GM23248 (cell line): ENCODE measurements around the gene NME8. TPM values are rescaled to one million over a fixed set of nuclear protein-coding genes. Genes with fewer than 3 reads are reported as not detected.
"Not testable (repeated sequence)": the region's sequence is repeated elsewhere in the genome, so short reads cannot be mapped to it uniquely, and the experiment has no call there.

Experiments used
- DNase-seq: peaks from one replicate; pipeline ENCODE4 v3.0.0-alpha.2; 2015
- H2AFZ ChIP-seq: fragments of 200-600 bp; sonication (generic); 2 replicates; pipeline ENCODE4 v1.6.1; 2016; ENCODE audit warnings: antibody characterized with exemption
- H3F3A ChIP-seq: fragments of 200-600 bp; sonication (generic); 2 replicates; pipeline ENCODE4 v1.6.1; 2016; ENCODE audit warnings: mild to moderate bottlenecking, antibody characterized with exemption, mixed run types; ENCODE audit not compliant: insufficient read depth
- H3K27ac ChIP-seq: fragments of 200-600 bp; sonication (generic); 2 replicates; pipeline ENCODE4 v1.5.1; 2016; ENCODE audit warnings: mild to moderate bottlenecking
- H3K27me3 ChIP-seq: fragments of 200-600 bp; sonication (generic); replicated peaks from 2 replicates; pipeline ENCODE4 v1.6.1; 2016; ENCODE audit warnings: mild to moderate bottlenecking; ENCODE audit not compliant: insufficient read depth
- H3K36me3 ChIP-seq: fragments of 200-600 bp; sonication (generic); 2 replicates; pipeline ENCODE4 v1.6.1; 2016; ENCODE audit warnings: low read depth, mild to moderate bottlenecking
- H3K4me1 ChIP-seq: fragments of 200-600 bp; sonication (generic); 2 replicates; pipeline ENCODE4 v1.6.1; 2016; ENCODE audit warnings: mild to moderate bottlenecking; ENCODE audit not compliant: insufficient read depth
- H3K4me2 ChIP-seq: fragments of 200-600 bp; sonication (generic); one replicate; pipeline ENCODE4 v1.6.1; 2016; ENCODE audit warnings: mild to moderate bottlenecking; ENCODE audit not compliant: unreplicated experiment
- H3K4me3 ChIP-seq: fragments of 200-600 bp; sonication (generic); 2 replicates; pipeline ENCODE4 v1.5.1; 2016; ENCODE audit warnings: mild to moderate bottlenecking
- H3K79me2 ChIP-seq: fragments of 200-600 bp; sonication (generic); 2 replicates; pipeline ENCODE4 v1.6.1; 2016; ENCODE audit warnings: mild to moderate bottlenecking; ENCODE audit not compliant: insufficient read depth
- H3K9ac ChIP-seq: fragments of 200-600 bp; sonication (generic); 2 replicates; pipeline ENCODE4 v1.6.1; 2016; ENCODE audit warnings: mild to moderate bottlenecking
- H3K9me2 ChIP-seq: fragments of 200-600 bp; sonication (generic); 2 replicates; pipeline ENCODE4 v1.6.1; 2016; ENCODE audit warnings: mixed run types, mild to moderate bottlenecking, moderate library complexity; ENCODE audit not compliant: insufficient read depth
- H3K9me3 ChIP-seq: fragments of 200-600 bp; sonication (generic); one replicate; pipeline ENCODE4 v1.6.1; 2017; ENCODE audit warnings: low read depth
- H4K20me1 ChIP-seq: fragments of 200-600 bp; sonication (generic); 2 replicates; pipeline ENCODE4 v1.6.0; 2016; ENCODE audit not compliant: insufficient read depth
- EZH2 ChIP-seq: fragments of 200-600 bp; sonication (generic); IDR thresholded peaks from 2 replicates; pipeline ENCODE4 v1.6.1; 2018; ENCODE audit warnings: antibody characterized with exemption, mild to moderate bottlenecking; ENCODE audit not compliant: insufficient read depth, poor library complexity, severe bottlenecking
- EZH2phosphoT487 ChIP-seq: fragments of 200-600 bp; sonication (generic); IDR thresholded peaks from 2 replicates; pipeline ENCODE4 v1.6.1; 2018; ENCODE audit warnings: antibody characterized with exemption, moderate library complexity, mild to moderate bottlenecking, low read depth; ENCODE audit not compliant: insufficient read depth
- WGBS, 2 experiments: methylation state at CpG; one replicate each; pipeline ENCODE4 v1.1.6; 2015 to 2017; ENCODE audit warnings: low lambda C conversion rate in 2 of 2, low coverage in 1 of 2; ENCODE audit errors: missing lambda C conversion rate in 2 of 2; 5-methylcytosine and 5-hydroxymethylcytosine counted together
- in situ Hi-C: fragments of 300-500 bp; cut with MboI; formaldehyde crosslinking; loops from 2 replicates; pipeline ENCODE4 v1.15.0; 2020
- polyA plus RNA-seq: library from polyadenylated mRNA; unstranded; fragments of >200 nt; fragmentation: Nextera tagmentation; extraction: Ambion mirVana; gene quantifications from 2 replicates; pipeline ENCODE4 v1.2.1, GENCODE V29; 2016
- total RNA-seq: library from RNA; depleted of rRNA; stranded (reverse); fragments of >200 nt; shearing (Covaris generic); gene quantifications from 2 replicates; pipeline ENCODE4 v1.2.3, GENCODE V29; 2014; rRNA removed

NME8 gene
- not detected in 2 replicates for total RNA-seq
- polyA plus RNA-seq = not detected in 2 replicates

- H3K4me2 ChIP-seq = no peak within 1 kb of the TSS
- H3K36me3 ChIP-seq = no peaks in the 10 kb centered on the region
- in situ Hi-C loops = no loop called here
- H3K9me2 ChIP-seq = no peaks in the 10 kb centered on the region
- no peaks in the 10 kb centered on the region for H3F3A ChIP-seq
- no peak within 1 kb of the TSS for H2AFZ ChIP-seq
- H3K4me1 ChIP-seq = no peaks in the 10 kb centered on the region
- TF ChIP-seq EZH2 = no peak
- TF ChIP-seq EZH2phosphoT487 = no peak
- no peak for DNase-seq
- no peaks in the 10 kb centered on the region for H4K20me1 ChIP-seq
- no peaks in the 10 kb centered on the region for H3K27me3 ChIP-seq
- no peaks in the 10 kb centered on the region for H3K79me2 ChIP-seq
- no peak within 1 kb of the TSS for H3K4me3 ChIP-seq
- no peak within 1 kb of the TSS for H3K9ac ChIP-seq
- no peaks in the 10 kb centered on the region for H3K9me3 ChIP-seq
- WGBS, 2 experiments = 39 to 43% methylated on average over 7 of the region's 7 CpGs
- no peak within 1 kb of the TSS for H3K27ac ChIP-seq
Measured at GRCh38 chr7:37848297-37848696, at the start of gene NME8. NME8 (plus strand) TSS chr7:37848597; CDS start chr7:37850267, 1,670 bp downstream.

- no peak overlapping the region for H2AFZ ChIP-seq
Measured at GRCh38 chr7:37806152-37806551, 42.2 kb upstream of the NME8 start.

GRCh38 chr7:37812161-37812580 is 36.2 kb upstream of the NME8 start:
- H3K4me1 ChIP-seq, H4K20me1 ChIP-seq, H3K4me3 ChIP-seq, H3K9ac ChIP-seq, H3K9me2 ChIP-seq, H2AFZ ChIP-seq, in situ Hi-C loops, H3K9me3 ChIP-seq, H3K79me2 ChIP-seq, H3K36me3 ChIP-seq, DNase-seq, H3K4me2 ChIP-seq, H3F3A ChIP-seq, H3K27ac ChIP-seq, H3K27me3 ChIP-seq: not testable (repeated sequence)
- WGBS, 2 experiments = 0 to 4% methylated on average over 1 of the region's 1 CpG

More at GRCh38 chr7:37806152-37806551, 42.2 kb upstream of the NME8 start:
- H4K20me1 ChIP-seq = no peaks in the 10 kb centered on the region
- no peak for TF ChIP-seq EZH2phosphoT487
- no peak overlapping the region for H3K9ac ChIP-seq
- no peaks in the 10 kb centered on the region for H3K9me2 ChIP-seq
- no peaks in the 10 kb centered on the region for H3K27me3 ChIP-seq
- no peaks in the 10 kb centered on the region for H3K36me3 ChIP-seq
- 16 to 19% methylated on average over 2 of the region's 2 CpGs for WGBS, 2 experiments
- no peak for DNase-seq
- H3K79me2 ChIP-seq = no peaks in the 10 kb centered on the region
- H3K27ac ChIP-seq = no peak overlapping the region
- no peaks in the 10 kb centered on the region for H3K9me3 ChIP-seq
- in situ Hi-C loops = no loop called here
- no peaks in the 10 kb centered on the region for H3F3A ChIP-seq
- H3K4me3 ChIP-seq = no peak overlapping the region
- no peak overlapping the region for H3K4me2 ChIP-seq
- no peaks in the 10 kb centered on the region for H3K4me1 ChIP-seq

GRCh38 chr7:37815671-37816371 is 32.6 kb upstream of the NME8 start:
- no peak overlapping the region for H3K4me2 ChIP-seq
- no peak overlapping the region for H2AFZ ChIP-seq
- no peaks in the 10 kb centered on the region for H3K9me2 ChIP-seq
- no peaks in the 10 kb centered on the region for H3K79me2 ChIP-seq
- in situ Hi-C loops = no loop called here
- H3K9me3 ChIP-seq = no peaks in the 10 kb centered on the region
- H3K27me3 ChIP-seq = no peaks in the 10 kb centered on the region
- DNase-seq = no peak
- TF ChIP-seq EZH2phosphoT487 (no peak), EZH2 (no peak)
- H3K36me3 ChIP-seq = no peaks in the 10 kb centered on the region
- no peaks in the 10 kb centered on the region for H4K20me1 ChIP-seq
- H3K4me3 ChIP-seq = no peak overlapping the region
- H3K4me1 ChIP-seq = no peaks in the 10 kb centered on the region
- no peaks in the 10 kb centered on the region for H3F3A ChIP-seq
- H3K9ac ChIP-seq = no peak overlapping the region
- H3K27ac ChIP-seq = no peak overlapping the region
- 5 to 8% methylated on average over 2 of the region's 2 CpGs for WGBS, 2 experiments
